Muscle of leg (tissue), 16 donors: ENCODE results near the gene NCR3LG1. TPM values are rescaled to one million over a fixed set of nuclear protein-coding genes. Genes with fewer than 3 reads are reported as not detected.
A peak's percentile ranks its signal among the peaks of the same experiment; 100 is the strongest.

Source experiments
- DNase-seq: peaks from one replicate; pipeline ENCODE4 v3.0.0; 2013
- H3K27ac ChIP-seq: one replicate; pipeline ENCODE4 v1.5.1; 2013; ENCODE audit warnings: mild to moderate bottlenecking, low read length, control low read depth
- H3K27me3 ChIP-seq: one replicate; pipeline ENCODE4 v1.6.1; 2013; ENCODE audit warnings: low read length; ENCODE audit not compliant: control insufficient read depth, insufficient read depth
- H3K36me3 ChIP-seq: one replicate; pipeline ENCODE4 v1.6.1; 2013; ENCODE audit warnings: low read length; ENCODE audit not compliant: control insufficient read depth, insufficient read depth
- H3K4me1 ChIP-seq: one replicate; pipeline ENCODE4 v1.6.1; 2013; ENCODE audit warnings: low read length; ENCODE audit not compliant: control insufficient read depth, insufficient read depth
- H3K4me3 ChIP-seq: one replicate; pipeline ENCODE4 v1.5.1; 2013; ENCODE audit warnings: low read length, control low read depth
- H3K9me3 ChIP-seq: replicated peaks from 2 replicates; pipeline ENCODE4 v1.6.1; 2013; ENCODE audit warnings: low read depth, low read length; ENCODE audit not compliant: control insufficient read depth
- WGBS: methylation state at CpG from one replicate; pipeline ENCODE4 v1.1.5; 2013; ENCODE audit warnings: missing lambda C conversion rate; ENCODE audit not compliant: insufficient coverage; 5-methylcytosine and 5-hydroxymethylcytosine counted together
- long read RNA-seq, 11 donors: transcript quantifications; one replicate each; lab custom pipeline, GENCODE V29; 2026
- polyA plus RNA-seq, 8 donors: library from polyadenylated mRNA; unstranded; fragments of 120-200 nt; gene quantifications; one replicate each; pipeline versions ENCODE4 v1.2.1 to v1.2.3, GENCODE V29; 2013; ENCODE audit warnings: inconsistent platforms in 1 of 8, low replicate concordance in 1 of 8; ENCODE audit not compliant: insufficient read length in 8 of 8, insufficient read depth in 1 of 8
- total RNA-seq: library from RNA; stranded (reverse); fragments of 120-200 nt; gene quantifications from one replicate; pipeline ENCODE4 v1.2.4, GENCODE V29; 2013

NCR3LG1 gene, protein sequence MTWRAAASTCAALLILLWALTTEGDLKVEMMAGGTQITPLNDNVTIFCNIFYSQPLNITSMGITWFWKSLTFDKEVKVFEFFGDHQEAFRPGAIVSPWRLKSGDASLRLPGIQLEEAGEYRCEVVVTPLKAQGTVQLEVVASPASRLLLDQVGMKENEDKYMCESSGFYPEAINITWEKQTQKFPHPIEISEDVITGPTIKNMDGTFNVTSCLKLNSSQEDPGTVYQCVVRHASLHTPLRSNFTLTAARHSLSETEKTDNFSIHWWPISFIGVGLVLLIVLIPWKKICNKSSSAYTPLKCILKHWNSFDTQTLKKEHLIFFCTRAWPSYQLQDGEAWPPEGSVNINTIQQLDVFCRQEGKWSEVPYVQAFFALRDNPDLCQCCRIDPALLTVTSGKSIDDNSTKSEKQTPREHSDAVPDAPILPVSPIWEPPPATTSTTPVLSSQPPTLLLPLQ
- total RNA-seq (0.44 TPM), polyA plus RNA-seq (under 1 TPM; 0.31 to 0.96 (median 0.36) TPM)
- long read RNA-seq, donor 1, result 0 reads
- long read RNA-seq, donor 2, result 0 reads
- long read RNA-seq, donor 3, result 0 reads
- long read RNA-seq, donor 4, result 0 reads
- long read RNA-seq, donor 5, result 0 reads
- long read RNA-seq, donor 6, result 0 reads
- long read RNA-seq, donor 7, result 0 reads
- long read RNA-seq, donor 8, result 0 reads
- long read RNA-seq, donor 9, result 0 reads
- long read RNA-seq, donor 10, partial matches to known transcripts, result 8 of 8 reads
- long read RNA-seq, donor 10, other reads (novel, unspliced or antisense), result 0 of 8 reads
- long read RNA-seq, donor 11, result 0 reads

DNA sequence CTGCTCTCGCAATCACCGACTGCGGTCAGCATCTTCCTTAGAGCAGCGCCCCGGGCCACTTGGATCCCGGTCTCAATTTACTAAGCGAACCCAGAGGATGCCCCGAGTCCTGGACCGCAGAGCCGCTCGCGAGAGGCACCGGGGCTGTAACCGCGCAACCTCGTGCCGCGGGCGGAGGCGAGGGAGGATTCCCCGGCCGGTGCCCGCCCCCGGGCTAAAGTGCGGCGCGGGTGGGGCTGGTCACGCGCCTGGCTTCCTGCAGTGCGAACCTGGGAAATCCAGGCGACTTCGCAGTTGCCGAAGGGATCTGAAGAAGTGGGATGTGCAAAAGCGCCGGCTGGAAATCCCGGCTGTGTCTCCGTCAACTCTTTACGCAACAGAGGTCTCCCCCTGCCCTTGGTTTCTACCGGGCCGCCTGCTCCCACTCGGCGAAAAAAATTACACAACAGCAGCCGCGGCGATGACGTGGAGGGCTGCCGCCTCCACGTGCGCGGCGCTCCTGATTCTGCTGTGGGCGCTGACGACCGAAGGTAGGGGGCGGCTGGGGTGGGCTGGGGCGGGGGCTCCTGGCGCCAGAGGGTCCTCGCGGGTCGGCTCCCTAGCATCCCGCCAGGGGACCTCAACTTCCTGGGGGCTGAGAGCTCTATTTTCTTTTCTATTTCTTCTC, at the start of gene NCR3LG1:
NCR3LG1 (plus strand) TSS at position 291 of the 667 bp plus-strand sequence; CDS start at position 461, 170 bp downstream.
- Histone ChIP-seq H3K4me3 (peak within 1 kb of the TSS; percentile 47), H3K36me3 (no peaks in the 10 kb centered on the region), H3K27ac (no peak within 1 kb of the TSS), H3K9me3 (no peaks in the 10 kb centered on the region), H3K4me1 (peaks cover 19% of the 10 kb centered on the region), H3K27me3 (peaks cover 33% of the 10 kb centered on the region)
- DNase-seq, result peak; percentile 56
- under 1% methylated on average over 55 of the region's 61 CpGs for WGBS

DNA sequence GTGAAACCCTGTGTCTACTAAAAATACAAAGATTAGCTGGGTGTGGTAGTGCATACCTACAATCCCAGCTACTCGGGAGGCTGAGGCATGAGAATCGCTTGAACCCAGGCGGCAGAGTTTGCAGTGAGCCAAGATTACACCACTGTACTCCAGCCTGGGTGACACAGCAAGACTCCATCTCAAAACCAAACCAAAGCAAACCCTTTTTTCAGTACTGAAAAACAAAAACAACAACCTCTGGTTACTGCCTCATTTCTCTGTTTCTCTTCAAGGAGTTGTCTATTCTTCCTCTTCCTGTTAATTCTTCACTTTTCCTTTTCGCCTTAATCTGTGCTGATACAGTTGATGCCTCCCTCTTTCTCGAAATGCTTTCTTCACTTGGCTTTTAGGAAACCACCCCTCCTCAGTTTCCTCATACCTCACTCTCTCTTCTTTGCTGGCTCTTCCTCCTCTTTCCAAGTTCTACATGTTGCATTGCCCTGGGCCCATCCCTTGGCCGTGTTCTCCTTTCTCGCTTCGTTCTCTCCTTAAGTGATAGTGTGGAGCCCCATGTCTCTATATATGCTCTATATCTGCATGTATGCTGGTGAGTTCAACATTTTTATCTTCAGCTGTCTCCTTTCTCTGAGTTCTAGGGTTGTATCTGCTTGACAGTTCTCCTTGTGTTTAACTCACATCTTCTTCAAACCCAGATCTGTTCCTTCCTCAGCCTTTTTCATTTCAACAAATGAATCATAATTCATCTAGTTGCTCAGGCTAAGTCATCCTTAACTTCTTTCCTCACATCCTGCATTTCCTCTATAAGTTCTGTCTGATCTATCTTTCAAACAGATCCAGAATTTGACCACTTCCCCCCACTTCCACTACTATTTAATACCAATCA, 38.0 kb upstream of the NCR3LG1 start:
- Histone ChIP-seq H3K4me3 (no peak overlapping the region), H3K27me3 (no peaks in the 10 kb centered on the region), H3K36me3 (peaks cover 7% of the 10 kb centered on the region), H3K9me3 (no peaks in the 10 kb centered on the region), H3K27ac (no peak overlapping the region), H3K4me1 (no peaks in the 10 kb centered on the region)
- no peak for DNase-seq
- WGBS, result 97% methylated on average over 5 of the region's 8 CpGs

DNA sequence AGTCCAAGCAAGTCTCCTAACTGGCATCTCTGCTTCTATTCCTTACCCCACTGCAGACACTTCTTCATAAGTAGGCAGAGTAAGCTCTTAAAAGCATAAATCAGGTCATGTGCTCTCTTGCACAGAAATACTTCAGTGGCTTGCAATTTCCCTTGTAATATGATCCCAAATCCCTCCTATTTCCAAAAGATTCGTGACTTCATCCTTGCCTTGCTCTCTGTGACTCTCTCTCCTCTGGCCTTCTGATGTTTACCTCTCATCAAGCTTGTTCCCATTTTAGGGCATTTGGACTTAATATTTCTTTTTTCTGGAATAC, 37.4 kb upstream of the NCR3LG1 start:
- no peak overlapping the region for H3K27ac ChIP-seq
- WGBS, result 13% methylated on average over 1 of the region's 1 CpG
- H3K9me3 ChIP-seq, result no peaks in the 10 kb centered on the region
- peaks cover 7% of the 10 kb centered on the region for H3K36me3 ChIP-seq
- no peak overlapping the region for H3K4me3 ChIP-seq
- H3K27me3 ChIP-seq, result no peaks in the 10 kb centered on the region
- no peaks in the 10 kb centered on the region for H3K4me1 ChIP-seq
- DNase-seq, result peak; percentile 6

DNA sequence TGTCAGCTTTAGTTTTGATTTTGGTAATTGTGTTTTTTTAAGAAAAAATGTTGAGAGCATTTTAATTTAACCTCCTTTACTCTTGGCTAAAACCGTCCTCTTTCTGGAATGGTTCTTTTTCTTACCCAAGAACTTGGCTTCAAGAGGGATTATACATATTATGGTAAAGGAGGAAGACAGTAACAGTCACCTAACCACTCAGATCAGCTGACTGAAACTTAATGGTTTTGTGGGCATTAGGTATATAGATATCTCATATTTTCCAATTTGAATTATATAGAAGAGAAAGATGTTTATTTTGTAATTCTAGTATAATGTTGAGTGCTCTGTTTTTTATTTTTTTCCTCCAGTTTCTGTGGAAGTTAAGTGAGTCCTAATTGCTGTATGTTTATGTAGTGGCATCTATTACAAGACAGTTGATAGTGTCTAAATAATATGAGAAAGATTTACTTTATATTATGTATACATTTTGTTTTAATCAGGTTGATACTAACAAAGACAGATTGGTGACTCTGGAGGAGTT, 36.6 kb upstream of the NCR3LG1 start:
- no peaks in the 10 kb centered on the region for H3K4me1 ChIP-seq
- H3K36me3 ChIP-seq, result peaks cover 7% of the 10 kb centered on the region
- no peaks in the 10 kb centered on the region for H3K9me3 ChIP-seq
- DNase-seq, result no peak
- H3K4me3 ChIP-seq, result no peak overlapping the region
- no CpG with 5 or more reads among the region's 1 CpG for WGBS
- H3K27ac ChIP-seq, result no peak overlapping the region
- H3K27me3 ChIP-seq, result no peaks in the 10 kb centered on the region

DNA sequence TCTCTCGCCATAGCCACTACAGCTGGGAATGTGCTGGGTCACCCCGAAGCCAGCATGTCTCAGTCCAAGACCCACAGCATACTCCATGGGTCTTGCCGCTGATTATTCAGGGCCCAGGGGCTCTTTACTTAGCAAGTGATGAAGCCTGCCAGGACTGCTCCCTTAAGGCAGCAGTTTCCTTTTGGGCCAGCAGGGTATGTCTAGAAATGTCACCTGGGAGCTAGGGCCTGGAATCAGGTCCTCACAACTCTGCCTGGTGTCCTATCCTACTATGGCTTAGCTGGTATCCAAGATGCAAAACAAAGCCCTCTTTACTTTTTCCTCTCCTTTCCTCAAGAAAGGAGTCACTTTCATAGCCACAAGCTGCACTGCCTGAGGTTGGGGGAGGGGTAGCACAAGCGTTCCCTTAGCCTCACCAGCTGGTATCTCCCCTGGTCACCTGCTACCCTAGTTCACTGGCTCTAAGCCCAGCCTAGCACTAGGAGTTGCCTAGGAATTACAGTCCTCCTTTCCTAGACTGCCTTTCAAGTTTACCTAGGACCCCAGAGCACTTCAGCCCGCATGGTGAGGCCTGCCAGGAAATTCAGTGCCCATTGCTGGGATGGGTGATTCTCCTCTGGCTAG, 22.6 kb upstream of the NCR3LG1 start:
- H3K27me3 ChIP-seq, result no peaks in the 10 kb centered on the region
- DNase-seq, result no peak
- H3K9me3 ChIP-seq, result no peaks in the 10 kb centered on the region
- H3K36me3 ChIP-seq, result peaks cover 23% of the 10 kb centered on the region
- no peak overlapping the region for H3K4me3 ChIP-seq
- WGBS, result 95% methylated on average over 4 of the region's 5 CpGs
- H3K27ac ChIP-seq, result no peak overlapping the region
- peaks cover 2% of the 10 kb centered on the region for H3K4me1 ChIP-seq

DNA sequence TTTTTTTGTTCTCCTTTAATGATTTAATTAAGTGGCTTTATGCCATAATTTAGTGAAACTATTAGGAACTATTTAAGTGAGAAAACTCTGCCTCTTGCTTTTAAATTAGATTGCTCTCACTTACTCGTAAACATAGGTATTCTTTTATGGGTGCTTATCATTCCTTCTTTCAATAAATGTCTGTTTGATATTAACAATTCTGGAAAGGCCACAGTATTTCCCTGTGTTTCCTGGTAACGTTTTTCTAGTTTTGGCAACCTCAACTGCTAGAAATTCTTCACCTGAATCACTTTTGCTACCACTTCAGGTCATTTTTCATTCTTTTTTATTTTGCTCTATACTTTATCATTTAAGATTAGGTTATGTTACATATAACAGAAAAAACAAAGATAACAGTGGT, 19.9 kb upstream of the NCR3LG1 start:
- DNase-seq, result no peak
- Histone ChIP-seq H3K27me3 (no peaks in the 10 kb centered on the region), H3K9me3 (no peaks in the 10 kb centered on the region), H3K36me3 (peaks cover 23% of the 10 kb centered on the region), H3K27ac (no peak overlapping the region), H3K4me1 (peaks cover 2% of the 10 kb centered on the region), H3K4me3 (no peak overlapping the region)
- WGBS, result no CpG with 5 or more reads among the region's 2 CpGs

DNA sequence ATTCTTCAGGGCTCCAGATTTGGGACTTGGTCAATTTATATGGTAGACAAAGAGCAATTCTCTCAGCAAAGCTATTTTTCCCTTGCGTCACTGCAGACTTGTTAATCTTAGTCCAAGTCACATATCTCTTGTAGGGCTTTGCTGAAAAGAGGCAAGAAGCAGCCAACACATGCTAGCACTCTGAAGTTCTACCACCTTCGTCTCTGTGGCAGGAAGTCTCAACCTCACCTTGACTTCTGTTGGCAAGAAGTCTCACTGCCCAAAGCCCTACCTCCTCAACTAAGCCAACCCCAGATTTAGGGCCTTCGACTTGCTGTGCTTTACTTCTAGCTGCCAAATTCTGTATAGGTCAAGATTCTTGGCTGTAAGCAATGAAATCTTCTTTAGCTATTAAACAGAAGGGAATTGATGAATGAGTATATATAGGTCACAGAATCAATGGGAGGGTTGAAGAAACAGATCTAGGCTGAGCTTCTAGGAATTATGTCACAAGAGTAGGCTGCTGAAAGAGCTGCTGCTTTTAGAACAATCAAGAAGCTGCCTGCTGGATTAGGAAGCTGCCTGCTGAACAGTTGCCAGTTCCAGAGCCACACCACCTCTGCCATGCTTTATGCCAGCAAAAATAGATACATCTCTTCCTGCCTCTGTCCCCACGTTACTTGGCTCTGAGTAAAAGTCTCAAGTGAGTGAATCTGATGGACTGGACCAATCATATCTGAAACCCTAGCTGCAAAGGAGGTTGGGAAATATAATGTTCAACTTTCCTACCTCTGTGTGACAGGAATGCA, 17.6 kb upstream of the NCR3LG1 start:
- Histone ChIP-seq H3K9me3 (no peaks in the 10 kb centered on the region), H3K27me3 (no peaks in the 10 kb centered on the region), H3K36me3 (peaks cover 11% of the 10 kb centered on the region), H3K4me1 (peaks cover under 1% of the 10 kb centered on the region), H3K4me3 (no peak overlapping the region), H3K27ac (no peak overlapping the region)
- 87% methylated on average over 2 of the region's 4 CpGs for WGBS
- DNase-seq, result no peak

DNA sequence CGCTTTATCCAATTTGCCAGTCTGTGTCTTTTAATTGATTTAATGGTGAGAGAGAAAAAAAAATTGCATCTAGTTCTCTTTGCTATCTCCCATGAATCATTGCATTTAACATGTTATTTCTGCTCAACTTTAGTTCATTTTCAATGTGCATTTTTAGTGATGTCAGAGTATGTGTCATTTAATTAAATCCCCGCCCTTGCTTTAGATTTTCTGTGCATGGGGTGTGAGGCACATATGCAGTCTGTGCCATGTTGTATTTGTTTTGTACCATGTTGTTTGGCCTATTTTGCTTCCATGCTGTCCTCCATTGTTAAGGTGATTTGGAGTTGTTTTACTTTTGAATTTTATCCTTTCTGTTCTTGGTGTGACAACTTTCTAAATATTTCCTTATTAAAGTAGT, 8.3 kb upstream of the NCR3LG1 start:
- no peak overlapping the region for H3K27ac ChIP-seq
- no CpG with 5 or more reads among the region's 2 CpGs for whole genome bisulfite sequencing

More for the DNA sequence above, 8.3 kb upstream of the NCR3LG1 start:
- no peaks in the 10 kb centered on the region for H3K4me1 ChIP-seq
- no peaks in the 10 kb centered on the region for H3K27me3 ChIP-seq
- H3K36me3 ChIP-seq, result no peaks in the 10 kb centered on the region
- no peak overlapping the region for H3K4me3 ChIP-seq
- H3K9me3 ChIP-seq, result no peaks in the 10 kb centered on the region
- DNase-seq, result no peak
